ENCODE measurements around the gene KLHDC8A. TPM values are rescaled to one million over a fixed set of nuclear protein-coding genes. Genes with fewer than 3 reads are reported as not detected.

Gene KLHDC8A
- total RNA-seq, 1 experiment from 2014 or later, result not detected

- ChIA-PET POLR2A (interaction anchor here (12.6 kb wide), 1 partner anchor 11 kb away, joined by 243 read pairs; the partner anchor contains the start of gene NUAK2), CTCF (interaction anchor here (0.5 to 17.1 kb wide), 6 partner anchors 11 to 192 kb away, joined by 3 to 197 read pairs (median 4); partner anchors contain the start of gene NUAK2)
- Mint-ChIP-seq H3K4me3 (ENCODE audit: unreplicated experiment) (no peak overlapping the region), H3K36me3 (ENCODE audit: insufficient read depth, unreplicated experiment) (peaks cover 89% of the 10 kb centered on the region), H3K27ac (ENCODE audit: low read depth, unreplicated experiment) (no peak overlapping the region), H3K9me3 (ENCODE audit: unreplicated experiment) (no peaks in the 10 kb centered on the region), H3K4me1 (ENCODE audit: insufficient read depth, unreplicated experiment) (peaks cover 10% of the 10 kb centered on the region), H3K27me3 (ENCODE audit: insufficient read depth, unreplicated experiment) (no peaks in the 10 kb centered on the region)
- TF ChIP-seq CTCF (IDR thresholded peaks at IDR 0.05; ENCODE audit: unreplicated experiment), result no peak
- DNase-seq (ENCODE audit: unreplicated experiment), result no peak
- intact Hi-C loops (cut with micrococcal nuclease), result no loop called here
- no TSS peak for BruUV-seq (replicated peaks)
These were observed 49.7 kb downstream of the KLHDC8A start for GRCh38 chr1:205306929-205307566.

GRCh38 chr1:205304695-205305070, 52.0 kb downstream of the KLHDC8A start:
- DNase-seq (ENCODE audit: unreplicated experiment), result no peak
- no peaks in the 10 kb centered on the region for H3K9me3 Mint-ChIP-seq (ENCODE audit: unreplicated experiment)
- peaks cover 21% of the 10 kb centered on the region for H3K4me1 Mint-ChIP-seq (ENCODE audit: insufficient read depth, unreplicated experiment)
- no peak overlapping the region for H3K27ac Mint-ChIP-seq (ENCODE audit: low read depth, unreplicated experiment)
- CTCF ChIA-PET, result interaction anchor here (0.9 to 17.1 kb wide), 5 partner anchors 13 to 75 kb away, joined by 3 to 197 read pairs (median 21); partner anchors contain the start of gene NUAK2
- H3K4me3 Mint-ChIP-seq (ENCODE audit: unreplicated experiment), result no peak overlapping the region
- BruUV-seq (replicated peaks), result no TSS peak
- intact Hi-C loops (cut with micrococcal nuclease), result no loop called here
- POLR2A ChIA-PET, result interaction anchor here (0.6 to 13.2 kb wide), 4 partner anchors 11 to 753 kb away, joined by 3 to 243 read pairs (median 102); partner anchors contain the start of gene NUAK2
- peaks cover 70% of the 10 kb centered on the region for H3K36me3 Mint-ChIP-seq (ENCODE audit: insufficient read depth, unreplicated experiment)
- TF ChIP-seq CTCF (IDR thresholded peaks at IDR 0.05; ENCODE audit: unreplicated experiment), result no peak
- no peaks in the 10 kb centered on the region for H3K27me3 Mint-ChIP-seq (ENCODE audit: insufficient read depth, unreplicated experiment)

- no peak for DNase-seq (ENCODE audit: unreplicated experiment)
- peaks cover 21% of the 10 kb centered on the region for H3K4me1 Mint-ChIP-seq (ENCODE audit: insufficient read depth, unreplicated experiment)
- H3K9me3 Mint-ChIP-seq (ENCODE audit: unreplicated experiment), result no peaks in the 10 kb centered on the region
- no peak for TF ChIP-seq CTCF (IDR thresholded peaks at IDR 0.05; ENCODE audit: unreplicated experiment)
- no peak overlapping the region for H3K27ac Mint-ChIP-seq (ENCODE audit: low read depth, unreplicated experiment)
- ChIA-PET POLR2A (interaction anchor here (1.8 to 13.2 kb wide), 3 partner anchors 10 to 19 kb away, joined by 4 to 243 read pairs (median 201); partner anchors contain the start of gene NUAK2), CTCF (interaction anchor here (0.9 to 17.1 kb wide), 6 partner anchors 14 to 74 kb away, joined by 3 to 197 read pairs (median 13); partner anchors contain the start of gene NUAK2)
- peaks cover 66% of the 10 kb centered on the region for H3K36me3 Mint-ChIP-seq (ENCODE audit: insufficient read depth, unreplicated experiment)
- no peaks in the 10 kb centered on the region for H3K27me3 Mint-ChIP-seq (ENCODE audit: insufficient read depth, unreplicated experiment)
- intact Hi-C loops (cut with micrococcal nuclease), result no loop called here
- no TSS peak for BruUV-seq (replicated peaks)
- no peak overlapping the region for H3K4me3 Mint-ChIP-seq (ENCODE audit: unreplicated experiment)
These were observed 52.6 kb downstream of the KLHDC8A start for GRCh38 chr1:205304046-205304694.

- no peaks in the 10 kb centered on the region for H3K27me3 Mint-ChIP-seq (ENCODE audit: insufficient read depth, unreplicated experiment)
- H3K36me3 Mint-ChIP-seq (ENCODE audit: insufficient read depth, unreplicated experiment), result peaks cover 58% of the 10 kb centered on the region
- peaks cover 29% of the 10 kb centered on the region for H3K4me1 Mint-ChIP-seq (ENCODE audit: insufficient read depth, unreplicated experiment)
- ChIA-PET CTCF (interaction anchor here (0.7 to 17.1 kb wide), 7 partner anchors 10 to 304 kb away, joined by 3 to 197 read pairs (median 5); partner anchors contain the start of gene NUAK2), POLR2A (interaction anchor here (1.8 to 13.2 kb wide), 3 partner anchors 9 to 18 kb away, joined by 4 to 243 read pairs (median 201); partner anchors contain the start of gene NUAK2)
- DNase-seq (ENCODE audit: unreplicated experiment), result no peak
- no peak overlapping the region for H3K27ac Mint-ChIP-seq (ENCODE audit: low read depth, unreplicated experiment)
- intact Hi-C loops (cut with micrococcal nuclease), result no loop called here
- TF ChIP-seq CTCF (IDR thresholded peaks at IDR 0.05; ENCODE audit: unreplicated experiment), result no peak
- H3K9me3 Mint-ChIP-seq (ENCODE audit: unreplicated experiment), result no peaks in the 10 kb centered on the region
- BruUV-seq (replicated peaks), result no TSS peak
- H3K4me3 Mint-ChIP-seq (ENCODE audit: unreplicated experiment), result no peak overlapping the region
These were observed 53.4 kb downstream of the KLHDC8A start for GRCh38 chr1:205303247-205303888.
